ENCODE measurements around the gene FOXD1.
A peak's percentile ranks its signal among the peaks of the same experiment; 100 is the strongest.

The FOXD1 gene

DNA sequence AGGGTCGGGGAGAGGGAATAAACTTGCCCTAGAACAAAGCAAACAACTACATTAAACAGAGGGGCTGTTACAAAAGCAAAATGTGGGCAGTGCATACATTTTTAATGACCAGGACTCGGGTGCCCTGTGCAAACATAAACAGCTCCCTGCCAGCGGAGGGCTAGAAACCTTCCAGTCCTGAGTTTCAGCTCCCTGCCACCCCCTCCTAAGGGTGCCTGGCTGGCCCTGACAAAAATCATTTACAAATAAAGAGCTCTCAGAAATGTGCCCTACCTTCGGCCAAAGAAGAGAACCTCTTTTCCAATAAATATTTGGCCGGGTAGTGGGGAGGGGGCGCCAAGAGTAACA is 29.5 kb downstream of the FOXD1 start:
- in situ Hi-C loops (cut with HindIII; ENCODE audit: low sequenced_read_pairs): no loop called here
- DNase-seq (ENCODE audit: low read depth, low spot score): no peak
- TF ChIP-seq CTCF (IDR thresholded peaks at IDR 0.05; ENCODE audit: low read depth, low read length): no peak
- H3K4me3 ChIP-seq (ENCODE audit: low read depth, low read length): no peak overlapping the region

- DNase-seq (ENCODE audit: low read depth, low spot score): peak; percentile 49
- no peak for TF ChIP-seq CTCF (IDR thresholded peaks at IDR 0.05; ENCODE audit: low read depth, low read length)
- in situ Hi-C loops (cut with HindIII; ENCODE audit: low sequenced_read_pairs): no loop called here
- no peak overlapping the region for H3K4me3 ChIP-seq (ENCODE audit: low read depth, low read length)
These were observed 30.3 kb downstream of the FOXD1 start for GRCh38 chr5:73418244-73418691.

GRCh38 chr5:73417303-73418034 is 31.1 kb downstream of the FOXD1 start:
- in situ Hi-C loops (cut with HindIII; ENCODE audit: low sequenced_read_pairs): no loop called here
- DNase-seq (ENCODE audit: low read depth, low spot score): peak; percentile 67
- no peak overlapping the region for H3K4me3 ChIP-seq (ENCODE audit: low read depth, low read length)
- no peak for TF ChIP-seq CTCF (IDR thresholded peaks at IDR 0.05; ENCODE audit: low read depth, low read length)

- no peak overlapping the region for H3K4me3 ChIP-seq (ENCODE audit: low read depth, low read length)
- no peak for TF ChIP-seq CTCF (IDR thresholded peaks at IDR 0.05; ENCODE audit: low read depth, low read length)
- in situ Hi-C loops (cut with HindIII; ENCODE audit: low sequenced_read_pairs): no loop called here
- DNase-seq (ENCODE audit: low read depth, low spot score): no peak
These were observed 33.0 kb downstream of the FOXD1 start for GRCh38 chr5:73415617-73416016.

GRCh38 chr5:73415171-73415570 is 33.4 kb downstream of the FOXD1 start:
- H3K4me3 ChIP-seq (ENCODE audit: low read depth, low read length): no peak overlapping the region
- in situ Hi-C loops (cut with HindIII; ENCODE audit: low sequenced_read_pairs): no loop called here
- no peak for TF ChIP-seq CTCF (IDR thresholded peaks at IDR 0.05; ENCODE audit: low read depth, low read length)
- DNase-seq (ENCODE audit: low read depth, low spot score): no peak

GRCh38 chr5:73412597-73412988 is 36.0 kb downstream of the FOXD1 start:
- peak; percentile 76 for DNase-seq (ENCODE audit: low read depth, low spot score)
- no peak for TF ChIP-seq CTCF (IDR thresholded peaks at IDR 0.05; ENCODE audit: low read depth, low read length)
- no peak overlapping the region for H3K4me3 ChIP-seq (ENCODE audit: low read depth, low read length)
- in situ Hi-C loops (cut with HindIII; ENCODE audit: low sequenced_read_pairs): no loop called here
